Measurements from ENCODE around the gene GLA.

- TF ChIP-seq CTCF (IDR thresholded peaks at IDR 0.05) (no peak), EZH2phosphoT487 (IDR thresholded peaks at IDR 0.05) (no peak)
Measured at GRCh38 chrX:101408532-101408841, 762 bp upstream of the GLA start.
